HepG2 (cell line): ENCODE measurements around the gene TBCD. TPM values are rescaled to one million over a fixed set of nuclear protein-coding genes. Genes with fewer than 3 reads are reported as not detected.

ENCODE experiments used
- ATAC-seq: fragments of 200-7000 bp; cut with Tn5 transposase; 3 replicates; pipeline ENCODE4 v1.9.1; 2020; ENCODE audit warnings: mild to moderate bottlenecking, moderate library complexity
- BruUV-seq: library from RNA; stranded (reverse); fragments of 400-500 nt; replicated peaks from 2 replicates; lab custom pipeline; 2021; lab: Mats Ljungman, UMichigan
- CTCF ChIA-PET: fragments of 300-600 bp; formaldehyde crosslinking; extraction: SDS; loops from one replicate; lab custom pipeline; 2021; ENCODE audit warnings: low total read pairs, inconsistent platforms, low intra/inter-chr PET ratio; lab: Yijun Ruan, JAX
- POLR2A ChIA-PET: fragments of 350-600 bp; sonication (Branson Sonifier 250); formaldehyde crosslinking; loops from one replicate; lab custom pipeline; 2020; ENCODE audit warnings: antibody characterized with exemption, inconsistent platforms; lab: Yijun Ruan, JAX
- DNase-seq: peaks from one replicate; pipeline ENCODE4 v3.0.0-alpha.2; 2015; ENCODE audit warnings: low spot score
- FAIRE-seq: peaks from 3 replicates; lab custom pipeline; 2011; peaks lifted over from hg19 to GRCh38; lab: Jason Lieb, UNC
- H2AFZ ChIP-seq: one replicate; pipeline ENCODE4 v1.6.1; 2011; ENCODE audit warnings: low read length, inconsistent platforms
- H3K27ac ChIP-seq: fragments of 300-600 bp; 3 replicates; pipeline ENCODE4 v1.8.0; 2011; ENCODE audit warnings: mixed run types, mild to moderate bottlenecking, mixed read lengths, low read length, inconsistent platforms; ENCODE audit not compliant: insufficient read depth; ENCODE audit errors: extremely low read length
- H3K27me3 ChIP-seq, 2 experiments: fragments of 200-600 bp in 1 of 2; 2 replicates in 1 of 2; 3 replicates in 1 of 2; pipeline versions ENCODE4 v1.6.0 to v1.8.0; 2011; ENCODE audit warnings: low read length in 2 of 2, mild to moderate bottlenecking in 2 of 2, moderate library complexity in 2 of 2, inconsistent platforms in 1 of 2; ENCODE audit not compliant: insufficient read depth in 2 of 2, control insufficient read depth in 1 of 2
- H3K36me3 ChIP-seq, 2 experiments: fragments of 200-600 bp in 1 of 2; replicated peaks in 1 of 2; 2 replicates in 1 of 2; 3 replicates in 1 of 2; pipeline versions ENCODE4 v1.5.1 to v1.8.0; 2011; ENCODE audit warnings: low read length in 2 of 2, inconsistent platforms in 1 of 2; ENCODE audit not compliant: insufficient read depth in 2 of 2, control insufficient read depth in 1 of 2
- H3K4me1 ChIP-seq: 2 replicates; pipeline ENCODE4 v1.5.1; 2012; ENCODE audit warnings: low read length, inconsistent platforms; ENCODE audit not compliant: insufficient read depth
- H3K4me2 ChIP-seq: 2 replicates; pipeline ENCODE4 v1.6.0; 2011; ENCODE audit warnings: low read depth, low read length, inconsistent platforms
- H3K4me3 ChIP-seq, 3 experiments: fragments of 200-600 bp in 1 of 3; sonication (generic), shearing (Covaris generic) in 1 of 3; replicated peaks in 1 of 3; 2 replicates each; pipeline ENCODE4 v1.5.1; 2011 to 2016; ENCODE audit warnings: low read length in 3 of 3, inconsistent platforms in 2 of 3, low read depth in 2 of 3, mild to moderate bottlenecking in 2 of 3, control low read depth in 1 of 3, mixed read lengths in 1 of 3; ENCODE audit not compliant: insufficient read depth in 1 of 3
- H3K79me2 ChIP-seq: one replicate; pipeline ENCODE4 v1.6.1; 2011; ENCODE audit warnings: low read length, inconsistent platforms; ENCODE audit not compliant: insufficient read depth
- H3K9ac ChIP-seq: 2 replicates; pipeline ENCODE4 v1.6.0; 2011; ENCODE audit warnings: mild to moderate bottlenecking, low read depth, low read length, inconsistent platforms; ENCODE audit not compliant: insufficient read depth
- H3K9me3 ChIP-seq: 2 replicates; pipeline ENCODE4 v1.5.1; 2012; ENCODE audit warnings: mild to moderate bottlenecking, low read length
- H4K20me1 ChIP-seq: 2 replicates; pipeline ENCODE4 v1.6.0; 2011; ENCODE audit warnings: inconsistent platforms, mild to moderate bottlenecking, low read length, moderate library complexity; ENCODE audit not compliant: insufficient read depth
- BRCA1 ChIP-seq: sonication (generic); formaldehyde crosslinking; IDR thresholded peaks from 2 replicates; pipeline ENCODE4 v1.4.0; 2020; ENCODE audit warnings: missing genetic modification reagents
- DNMT1 ChIP-seq: sonication (generic); formaldehyde crosslinking; IDR thresholded peaks from 2 replicates; pipeline ENCODE4 v1.5.1; 2020; ENCODE audit warnings: mild to moderate bottlenecking, missing genetic modification reagents
- ELF3 ChIP-seq: IDR thresholded peaks from 2 replicates; pipeline ENCODE4 v1.6.1; 2016; ENCODE audit warnings: missing genetic modification reagents, missing compliant biosample characterization
- MAZ ChIP-seq, 2 experiments: sonication (generic) in 1 of 2; formaldehyde crosslinking in 1 of 2; IDR thresholded peaks; 2 replicates each; pipeline versions ENCODE4 v1.5.0 to v1.6.1; 2012 to 2020; ENCODE audit warnings: low read depth in 2 of 2, mild to moderate bottlenecking in 2 of 2, borderline replicate concordance in 1 of 2, improper control_type of control experiment in 1 of 2, low read length in 1 of 2, missing genetic modification reagents in 1 of 2, moderate library complexity in 1 of 2
- NFAT5 ChIP-seq: sonication (generic); formaldehyde crosslinking; IDR thresholded peaks from 2 replicates; pipeline ENCODE4 v1.4.0; 2020; ENCODE audit warnings: missing genetic modification reagents
- NKX3-1 ChIP-seq: sonication (generic); formaldehyde crosslinking; IDR thresholded peaks from 2 replicates; pipeline ENCODE4 v1.5.0; 2020; ENCODE audit warnings: missing genetic modification reagents
- SMC3 ChIP-seq: IDR thresholded peaks from 2 replicates; pipeline ENCODE4 v1.6.1; 2011; ENCODE audit warnings: low read length, improper control_type of control experiment
- TIGD3 ChIP-seq: sonication (generic); formaldehyde crosslinking; IDR thresholded peaks from 2 replicates; pipeline ENCODE4 v1.5.1; 2020; ENCODE audit warnings: mild to moderate bottlenecking, missing genetic modification reagents, borderline replicate concordance
- ZBTB3 ChIP-seq: sonication (generic); formaldehyde crosslinking; IDR thresholded peaks from 2 replicates; pipeline ENCODE4 v1.4.0; 2020; ENCODE audit warnings: low read depth, mild to moderate bottlenecking, moderate library complexity, missing genetic modification reagents, borderline replicate concordance
- ZNF501 ChIP-seq: sonication (generic); formaldehyde crosslinking; IDR thresholded peaks from 2 replicates; pipeline ENCODE4 v1.5.1; 2020; ENCODE audit warnings: mild to moderate bottlenecking, moderate library complexity, missing genetic modification reagents
- ZNF678 ChIP-seq: sonication (generic); formaldehyde crosslinking; IDR thresholded peaks from 2 replicates; pipeline ENCODE4 v1.4.0; 2020; ENCODE audit warnings: mild to moderate bottlenecking, missing genetic modification reagents
- ZNF687 ChIP-seq: sonication (generic); formaldehyde crosslinking; IDR thresholded peaks from 2 replicates; pipeline ENCODE4 v1.5.1; 2020; ENCODE audit warnings: mild to moderate bottlenecking, missing genetic modification reagents, moderate library complexity
- WGBS: methylation state at CpG from one replicate; pipeline ENCODE4 v1.1.6; 2017; ENCODE audit warnings: low lambda C conversion rate; 5-methylcytosine and 5-hydroxymethylcytosine counted together
- in situ Hi-C: cut with HindIII; loops from 2 replicates; pipeline ENCODE4 v1.10.0; 2017; ENCODE audit warnings: low pct_unique_long_range_greater_than_20kb; ENCODE audit not compliant: extremely low pct_ligation_motif_present
- intact Hi-C: fragments of 100-400 bp; cut with micrococcal nuclease; formaldehyde crosslinking; loops from one replicate; pipeline ENCODE4 v1.10.0; 2022; ENCODE audit not compliant: unreplicated experiment
- polyA plus RNA-seq, 8 experiments: library from polyadenylated mRNA; depleted of rRNA in 3 of 8; stranded (reverse) in 7 of 8; unstranded in 1 of 8; fragments of >200 nt; fragmentation: Illumina TruSeq in 4 of 8; extraction: Trizol in 4 of 8; gene quantifications; 2 replicates each; pipeline versions ENCODE4 v1.2.1 to v1.2.3, GENCODE V29; 2011 to 2016; ENCODE audit warnings: low read depth in 4 of 8, missing spikeins in 1 of 8, mixed read lengths in 1 of 8; ENCODE audit not compliant: insufficient read depth in 1 of 8
- total RNA-seq, 5 experiments: library from RNA; depleted of rRNA; stranded (reverse); fragments of >200 nt; fragmentation: Illumina TruSeq; extraction: Trizol; gene quantifications; 2 replicates each; pipeline ENCODE4 v1.2.3, GENCODE V29; 2016; ENCODE audit warnings: low read depth in 1 of 5

TBCD gene
- total and polyA plus RNA-seq, 2 of the 13 experiments (the other 11 are each of a cell fraction or from before 2014, with no cell fraction given), result 33.9 to 54.8 TPM

GRCh38 chr17:82917699-82918345 lies 166.0 kb downstream of the TBCD start:
- BruUV-seq, result no TSS peak
- WGBS, result 81% methylated on average over 19 of the region's 19 CpGs
- Histone ChIP-seq H3K79me2 (no peaks in the 10 kb centered on the region), H3K9ac (no peak overlapping the region), H3K9me3 (no peaks in the 10 kb centered on the region), H3K36me3 (peaks cover 9 to 12% of the 10 kb centered on the region in 2 experiments; a peak in 4 of 5 replicates), H3K4me3 (no peak overlapping the region), H3K27me3 (no peaks in the 10 kb centered on the region), H3K4me1 (peaks cover 11% of the 10 kb centered on the region), H4K20me1 (no peaks in the 10 kb centered on the region), H3K27ac (no peak overlapping the region), H3K4me2 (no peak overlapping the region), H2AFZ (no peak overlapping the region)
- DNase-seq (peak; percentile 23), ATAC-seq (peak; percentile 61), FAIRE-seq (no peak)
- in situ Hi-C loops, result no loop called here
- ChIA-PET POLR2A (no interaction called here), CTCF (interaction anchor here (1.9 kb wide), 1 partner anchor 136 kb away, joined by 17 read pairs; no protein-coding TSS in a partner anchor)
- intact Hi-C loops, result loop anchor here (5.0 kb wide), 1 partner anchor 41 kb away; no protein-coding TSS in a partner anchor
- no peak for TF ChIP-seq ELF3
- no peak for TF ChIP-seq NKX3-1 (CRISPR knock-in tag)
- TF ChIP-seq ZNF687, result peak; percentile 40; the same call in 1 of the 2 replicates
- TF ChIP-seq BRCA1 (CRISPR knock-in tag), result no peak
- no peak for TF ChIP-seq ZBTB3 (CRISPR knock-in tag)
- TF ChIP-seq TIGD3 (CRISPR knock-in tag), result no peak
- TF ChIP-seq ZNF501, result 0 out of 2 replicates have a peak, but pooled peaks have one; percentile 24
- TF ChIP-seq SMC3, result peak; percentile 37; the same call in 1 of the 2 replicates
- TF ChIP-seq NFAT5 (CRISPR knock-in tag), result no peak
- no peak for TF ChIP-seq DNMT1 (CRISPR knock-in tag)
- peak; percentile 43; the same call in 1 of the 2 replicates for TF ChIP-seq MAZ (IDR thresholded peaks at IDR 0.05; ENCODE audit: borderline replicate concordance, low read depth, low read length)
- TF ChIP-seq MAZ (CRISPR knock-in tag; IDR thresholded peaks at IDR 0.05; ENCODE audit: low read depth), result no peak
- no peak for TF ChIP-seq ZNF678 (CRISPR knock-in tag)
